ENCODE data around the gene QPCT. TPM values are rescaled to one million over a fixed set of nuclear protein-coding genes. Genes with fewer than 3 reads are reported as not detected.

The QPCT gene
- total RNA-seq, 1 donor from 2014 or later = 2.1 TPM

DNA sequence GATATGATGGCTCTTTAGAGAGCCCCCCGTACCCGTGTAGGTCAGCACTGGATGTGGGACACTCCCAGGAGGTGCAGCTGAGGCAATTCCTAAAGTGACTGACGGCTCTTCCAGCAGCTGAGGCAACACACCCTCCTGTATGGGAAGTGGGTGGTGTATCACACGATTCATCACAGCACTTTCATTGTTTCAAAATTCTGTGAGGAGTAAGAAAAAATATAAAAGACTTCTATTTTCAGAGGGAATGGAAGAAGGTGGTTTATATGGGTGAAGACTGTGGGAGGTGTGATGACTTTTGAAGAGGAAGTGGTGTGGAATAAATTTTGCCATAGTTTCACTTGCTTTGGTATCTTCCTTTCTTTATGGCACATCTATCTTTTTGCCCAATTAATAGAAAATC is 22.3 kb downstream of the QPCT start:
- Mint-ChIP-seq H3K9me3 (no peaks in the 10 kb centered on the region), H3K36me3 (ENCODE audit: low read depth) (no peaks in the 10 kb centered on the region), H3K4me1 (peaks cover 7% of the 10 kb centered on the region), H3K27ac (no peak overlapping the region), H3K27me3 (no peaks in the 10 kb centered on the region), H3K4me3 (no peak overlapping the region)
- no peak for DNase-seq
- POLR2A ChIA-PET = interaction anchor here (1.1 kb wide), 1 partner anchor 9 kb away, joined by 3 read pairs; no protein-coding TSS in a partner anchor
- intact Hi-C loops (cut with micrococcal nuclease) = no loop called here
- CTCF ChIA-PET = no interaction called here
- TF ChIP-seq, protein P1, sequence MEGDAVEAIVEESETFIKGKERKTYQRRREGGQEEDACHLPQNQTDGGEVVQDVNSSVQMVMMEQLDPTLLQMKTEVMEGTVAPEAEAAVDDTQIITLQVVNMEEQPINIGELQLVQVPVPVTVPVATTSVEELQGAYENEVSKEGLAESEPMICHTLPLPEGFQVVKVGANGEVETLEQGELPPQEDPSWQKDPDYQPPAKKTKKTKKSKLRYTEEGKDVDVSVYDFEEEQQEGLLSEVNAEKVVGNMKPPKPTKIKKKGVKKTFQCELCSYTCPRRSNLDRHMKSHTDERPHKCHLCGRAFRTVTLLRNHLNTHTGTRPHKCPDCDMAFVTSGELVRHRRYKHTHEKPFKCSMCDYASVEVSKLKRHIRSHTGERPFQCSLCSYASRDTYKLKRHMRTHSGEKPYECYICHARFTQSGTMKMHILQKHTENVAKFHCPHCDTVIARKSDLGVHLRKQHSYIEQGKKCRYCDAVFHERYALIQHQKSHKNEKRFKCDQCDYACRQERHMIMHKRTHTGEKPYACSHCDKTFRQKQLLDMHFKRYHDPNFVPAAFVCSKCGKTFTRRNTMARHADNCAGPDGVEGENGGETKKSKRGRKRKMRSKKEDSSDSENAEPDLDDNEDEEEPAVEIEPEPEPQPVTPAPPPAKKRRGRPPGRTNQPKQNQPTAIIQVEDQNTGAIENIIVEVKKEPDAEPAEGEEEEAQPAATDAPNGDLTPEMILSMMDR (IDR thresholded peaks at IDR 0.05) = no peak
- ATAC-seq (ENCODE audit: low read depth) = no peak

DNA sequence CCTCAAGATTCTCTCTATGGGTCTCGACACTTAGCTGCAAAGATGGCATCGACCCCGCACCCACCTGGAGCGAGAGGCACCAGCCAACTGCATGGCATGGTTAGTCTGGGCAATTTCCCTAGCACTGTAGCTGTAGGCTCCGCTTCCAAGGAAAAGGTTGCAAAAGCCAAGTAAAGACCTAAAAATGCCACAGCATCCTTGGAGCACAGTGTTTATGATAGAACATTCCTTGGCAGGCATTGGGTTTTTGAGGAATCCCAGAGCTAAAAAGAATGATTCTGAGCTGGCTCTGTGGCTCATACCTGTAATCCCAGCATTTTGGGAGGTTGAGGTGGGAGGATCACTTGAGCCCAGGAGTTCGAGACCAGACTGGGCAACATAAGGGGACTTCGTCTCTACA is 22.9 kb downstream of the QPCT start:
- ChIA-PET POLR2A (interaction anchor here (1.1 kb wide), 1 partner anchor 8 kb away, joined by 3 read pairs; no protein-coding TSS in a partner anchor), CTCF (no interaction called here)
- ATAC-seq (ENCODE audit: low read depth) (no peak), DNase-seq (no peak)
- Mint-ChIP-seq H3K36me3 (ENCODE audit: low read depth) (no peaks in the 10 kb centered on the region), H3K4me3 (no peak overlapping the region), H3K27ac (no peak overlapping the region), H3K9me3 (no peaks in the 10 kb centered on the region), H3K4me1 (peaks cover 7% of the 10 kb centered on the region), H3K27me3 (no peaks in the 10 kb centered on the region)
- TF ChIP-seq, protein P1 (IDR thresholded peaks at IDR 0.05) = no peak
- intact Hi-C loops (cut with micrococcal nuclease) = no loop called here

DNA sequence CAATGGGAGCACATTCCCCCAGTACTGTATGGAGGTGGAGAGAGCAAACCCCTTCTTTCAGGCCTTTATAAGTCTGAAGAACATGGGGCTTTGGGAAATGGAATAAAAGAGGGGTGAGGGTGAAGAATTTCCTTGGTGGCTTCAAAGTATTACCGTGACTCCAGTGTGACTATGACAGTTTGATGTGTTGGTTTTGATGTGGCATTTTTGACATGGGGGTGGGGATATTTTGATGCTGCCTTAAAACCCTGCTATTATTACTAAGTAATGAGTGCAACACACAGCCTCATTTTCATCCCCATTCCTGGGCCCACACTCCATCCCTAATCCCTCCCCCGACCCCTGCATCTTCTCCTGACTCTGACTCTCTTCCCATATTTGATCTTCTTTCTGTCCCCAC is 23.6 kb downstream of the QPCT start:
- intact Hi-C loops (cut with micrococcal nuclease) = no loop called here
- Mint-ChIP-seq H3K9me3 (no peaks in the 10 kb centered on the region), H3K4me3 (no peak overlapping the region), H3K4me1 (peaks cover 7% of the 10 kb centered on the region), H3K27me3 (no peaks in the 10 kb centered on the region), H3K36me3 (ENCODE audit: low read depth) (no peaks in the 10 kb centered on the region), H3K27ac (no peak overlapping the region)
- ATAC-seq (ENCODE audit: low read depth) (no peak), DNase-seq (no peak)
- CTCF ChIA-PET = no interaction called here
- POLR2A ChIA-PET = interaction anchor here (1.4 kb wide), 1 partner anchor 44 kb away, joined by 3 read pairs; no protein-coding TSS in a partner anchor
- TF ChIP-seq, protein P1 (IDR thresholded peaks at IDR 0.05) = no peak

DNA sequence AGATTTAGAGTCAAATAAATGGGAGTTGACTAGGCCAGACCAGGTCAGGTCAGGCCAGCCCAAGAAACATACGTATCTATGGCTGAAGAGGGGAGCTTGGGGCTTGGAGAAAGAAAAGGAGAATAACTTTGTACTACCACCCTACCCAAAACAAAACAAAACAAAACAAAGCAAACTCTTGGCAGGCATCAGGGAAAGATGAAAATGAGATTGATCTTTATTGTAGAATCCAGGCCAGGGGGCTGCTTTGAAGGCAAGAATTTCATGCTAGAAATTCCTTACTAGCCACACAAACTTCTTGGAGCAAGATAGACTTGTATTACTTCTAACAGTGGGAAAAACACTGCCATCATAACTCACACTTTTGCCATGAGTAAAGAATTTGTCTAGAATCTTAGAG is 26.2 kb downstream of the QPCT start:
- ATAC-seq (ENCODE audit: low read depth) = no peak
- Mint-ChIP-seq H3K9me3 (no peaks in the 10 kb centered on the region), H3K27ac (no peak overlapping the region), H3K27me3 (no peaks in the 10 kb centered on the region), H3K4me1 (peaks cover 14% of the 10 kb centered on the region), H3K36me3 (ENCODE audit: low read depth) (no peaks in the 10 kb centered on the region), H3K4me3 (no peak overlapping the region)
- TF ChIP-seq, protein P1 (IDR thresholded peaks at IDR 0.05) = no peak
- no peak for DNase-seq
- ChIA-PET CTCF (no interaction called here), POLR2A (interaction anchor here (0.6 to 0.7 kb wide), 2 partner anchors 15 to 22 kb away, joined by 3 to 5 read pairs; no protein-coding TSS in a partner anchor)
- intact Hi-C loops (cut with micrococcal nuclease) = no loop called here

DNA sequence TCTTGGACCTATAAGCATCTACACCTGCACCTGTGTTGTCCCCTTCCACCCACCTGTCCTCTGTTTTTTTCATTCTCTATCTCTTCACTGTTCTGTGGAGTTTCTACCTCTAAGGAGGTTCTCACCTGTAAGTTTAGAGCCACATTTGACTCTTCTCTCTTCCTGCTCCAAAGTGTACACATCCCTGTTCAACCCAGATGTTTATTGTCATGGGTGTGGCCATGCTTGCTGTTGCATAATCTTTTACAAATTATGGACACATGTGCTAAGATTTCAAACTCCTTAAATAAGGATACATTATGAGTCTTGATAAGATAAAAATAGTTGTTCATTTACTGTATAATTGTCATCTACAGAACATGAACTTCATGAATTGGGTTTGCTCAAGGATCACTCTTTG is 27.6 kb downstream of the QPCT start:
- no peak overlapping the region for H3K4me3 Mint-ChIP-seq
- ChIA-PET POLR2A (no interaction called here), CTCF (no interaction called here)
- H3K4me1 Mint-ChIP-seq = peaks cover 23% of the 10 kb centered on the region
- no peak overlapping the region for H3K27ac Mint-ChIP-seq
- no peak for ATAC-seq (ENCODE audit: low read depth)
- no peaks in the 10 kb centered on the region for H3K36me3 Mint-ChIP-seq (ENCODE audit: low read depth)
- TF ChIP-seq, protein P1 (IDR thresholded peaks at IDR 0.05) = no peak
- intact Hi-C loops (cut with micrococcal nuclease) = no loop called here
- no peak for DNase-seq
- H3K27me3 Mint-ChIP-seq = no peaks in the 10 kb centered on the region
- H3K9me3 Mint-ChIP-seq = no peaks in the 10 kb centered on the region
